Right hindlimb (tissue), 1 donor: ENCODE data around the gene NDUFB10.
A peak's percentile ranks its signal among the peaks of the same experiment; 100 is the strongest.

Experiments used
- DNase-seq: peaks from one replicate; pipeline ENCODE4 v3.0.0-alpha.2; 2018

NDUFB10 gene

GRCh38 chr16:2004795-2005517, 45.6 kb downstream of the NDUFB10 start:
- DNase-seq = no peak

GRCh38 chr16:2005646-2006045, 46.3 kb downstream of the NDUFB10 start:
- no peak for DNase-seq

- DNase-seq = no peak
Observed at GRCh38 chr16:2006317-2006716, 47.0 kb downstream of the NDUFB10 start.

- DNase-seq = no peak
Observed at GRCh38 chr16:2007081-2007836, 47.9 kb downstream of the NDUFB10 start.

GRCh38 chr16:2008009-2008526, 48.7 kb downstream of the NDUFB10 start:
- no peak for DNase-seq

GRCh38 chr16:2008631-2009163, 49.4 kb downstream of the NDUFB10 start:
- no peak for DNase-seq

GRCh38 chr16:2009164-2009711, 49.9 kb downstream of the NDUFB10 start:
- DNase-seq = no peak

GRCh38 chr16:2009791-2010510, 50.6 kb downstream of the NDUFB10 start, which contains the start of gene ZNF598:
Gene ZNF598 (minus strand): TSS chr16:2009821.
- DNase-seq = peak; percentile 89
